Measurements from ENCODE around the gene BRS3. TPM values are rescaled to one million over a fixed set of nuclear protein-coding genes. Genes with fewer than 3 reads are reported as not detected.

Gene BRS3
- total RNA-seq, 2 experiments from 2014 or later = not detected

DNA sequence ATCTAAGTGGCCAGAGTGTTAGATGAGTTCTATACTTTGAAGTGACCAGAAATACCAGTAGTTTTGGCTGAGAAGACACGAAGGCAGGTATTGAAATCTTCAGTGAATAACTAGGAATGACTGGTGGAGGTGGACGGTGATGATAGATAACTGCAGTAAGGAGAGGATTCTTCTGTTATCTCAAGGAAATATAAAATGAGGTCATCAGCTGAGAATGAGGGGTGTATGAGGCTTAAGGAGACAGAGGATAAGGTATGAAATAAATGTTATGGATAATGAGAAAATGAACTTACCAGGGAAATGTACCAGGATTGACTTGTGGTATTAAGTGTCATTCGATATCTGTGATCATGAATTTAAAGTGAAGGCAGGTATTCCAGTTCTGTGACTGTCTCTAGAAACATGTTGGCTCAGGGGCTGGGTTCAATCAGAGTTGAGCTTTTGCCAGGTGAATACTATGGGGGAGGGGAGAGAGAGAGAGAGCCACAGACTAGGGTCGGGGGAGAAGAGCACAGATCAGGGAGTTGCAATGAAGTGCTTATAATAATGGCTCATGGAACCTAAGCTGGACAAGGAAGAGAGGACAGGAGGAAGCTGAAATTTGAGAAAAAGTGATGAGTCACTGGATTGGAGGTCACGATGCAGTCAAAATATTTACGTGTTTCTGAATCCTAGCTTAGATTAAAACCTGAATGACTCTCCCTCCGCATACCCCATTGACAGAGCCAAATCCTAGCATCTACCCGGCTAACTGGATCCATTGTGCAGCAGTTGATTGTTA lies 37.5 kb upstream of the BRS3 start:
- Histone ChIP-seq H3K9me2 (ENCODE audit: insufficient read depth, low read length) (no peaks in the 10 kb centered on the region), H3K4me2 (ENCODE audit: low read length) (no peak overlapping the region), H4K20me1 (ENCODE audit: insufficient read depth, low read length) (no peaks in the 10 kb centered on the region), H3K9me3 (ENCODE audit: low read length) (no peaks in the 10 kb centered on the region), H3K4me3 (ENCODE audit: low read depth, low read length, poor library complexity, severe bottlenecking) (no peak overlapping the region), H3K36me3 (ENCODE audit: insufficient read depth, low read length) (no peaks in the 10 kb centered on the region), H3K4me1 (ENCODE audit: insufficient read depth, low read length, poor library complexity, severe bottlenecking) (no peaks in the 10 kb centered on the region), H3K27ac (ENCODE audit: low read depth, low read length, poor library complexity, severe bottlenecking) (no peak overlapping the region), H2AFZ (ENCODE audit: low read length) (no peak overlapping the region), H3K79me2 (ENCODE audit: insufficient read depth, low read depth, low read length) (no peaks in the 10 kb centered on the region)
- POLR2A ChIA-PET = no interaction called here
- no TSS peak for BruUV-seq (replicated peaks)
- TF ChIP-seq, protein P1, sequence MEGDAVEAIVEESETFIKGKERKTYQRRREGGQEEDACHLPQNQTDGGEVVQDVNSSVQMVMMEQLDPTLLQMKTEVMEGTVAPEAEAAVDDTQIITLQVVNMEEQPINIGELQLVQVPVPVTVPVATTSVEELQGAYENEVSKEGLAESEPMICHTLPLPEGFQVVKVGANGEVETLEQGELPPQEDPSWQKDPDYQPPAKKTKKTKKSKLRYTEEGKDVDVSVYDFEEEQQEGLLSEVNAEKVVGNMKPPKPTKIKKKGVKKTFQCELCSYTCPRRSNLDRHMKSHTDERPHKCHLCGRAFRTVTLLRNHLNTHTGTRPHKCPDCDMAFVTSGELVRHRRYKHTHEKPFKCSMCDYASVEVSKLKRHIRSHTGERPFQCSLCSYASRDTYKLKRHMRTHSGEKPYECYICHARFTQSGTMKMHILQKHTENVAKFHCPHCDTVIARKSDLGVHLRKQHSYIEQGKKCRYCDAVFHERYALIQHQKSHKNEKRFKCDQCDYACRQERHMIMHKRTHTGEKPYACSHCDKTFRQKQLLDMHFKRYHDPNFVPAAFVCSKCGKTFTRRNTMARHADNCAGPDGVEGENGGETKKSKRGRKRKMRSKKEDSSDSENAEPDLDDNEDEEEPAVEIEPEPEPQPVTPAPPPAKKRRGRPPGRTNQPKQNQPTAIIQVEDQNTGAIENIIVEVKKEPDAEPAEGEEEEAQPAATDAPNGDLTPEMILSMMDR (conservative IDR thresholded peaks at IDR 0.05; ENCODE audit: low read length) = no peak
- no peak for TF ChIP-seq EZH2phosphoT487 (IDR thresholded peaks at IDR 0.05; ENCODE audit: borderline replicate concordance, low read depth, low read length)
- intact Hi-C loops (cut with micrococcal nuclease; ENCODE audit: unreplicated experiment) = no loop called here
- CTCF ChIA-PET (ENCODE audit: unreplicated experiment) = no interaction called here
- no peak for DNase-seq (ENCODE audit: low spot score)

DNA sequence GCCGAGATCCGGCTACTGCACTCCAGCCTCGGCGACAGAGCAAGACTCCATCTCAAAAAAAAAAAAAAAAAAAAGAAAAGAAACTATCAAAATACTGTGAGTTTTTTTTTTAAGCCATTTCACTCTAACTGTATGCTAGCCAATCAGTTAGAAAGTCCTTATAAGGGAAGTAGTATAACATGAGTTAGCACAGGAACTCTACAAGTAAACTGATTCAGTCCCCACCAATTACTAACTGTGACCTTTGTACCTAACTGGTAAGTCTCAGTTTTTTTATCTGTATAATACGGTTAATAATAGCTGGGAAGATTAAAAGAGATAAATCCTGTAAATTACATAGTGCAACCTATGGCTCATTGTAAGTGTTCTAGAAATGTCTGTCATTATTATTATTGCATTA lies 35.1 kb upstream of the BRS3 start:
- H3K4me2 ChIP-seq (ENCODE audit: low read length) = no peak overlapping the region
- no peak overlapping the region for H3K27ac ChIP-seq (ENCODE audit: low read depth, low read length, poor library complexity, severe bottlenecking)
- no peak overlapping the region for H3K4me3 ChIP-seq (ENCODE audit: low read depth, low read length, poor library complexity, severe bottlenecking)
- ChIA-PET CTCF (ENCODE audit: unreplicated experiment) (no interaction called here), POLR2A (no interaction called here)
- no peak for TF ChIP-seq EZH2phosphoT487 (IDR thresholded peaks at IDR 0.05; ENCODE audit: borderline replicate concordance, low read depth, low read length)
- TF ChIP-seq, protein P1 (conservative IDR thresholded peaks at IDR 0.05; ENCODE audit: low read length) = no peak
- H3K4me1 ChIP-seq (ENCODE audit: insufficient read depth, low read length, poor library complexity, severe bottlenecking) = no peaks in the 10 kb centered on the region
- intact Hi-C loops (cut with micrococcal nuclease; ENCODE audit: unreplicated experiment) = no loop called here
- no peaks in the 10 kb centered on the region for H3K79me2 ChIP-seq (ENCODE audit: insufficient read depth, low read depth, low read length)
- no peaks in the 10 kb centered on the region for H3K9me2 ChIP-seq (ENCODE audit: insufficient read depth, low read length)
- no peaks in the 10 kb centered on the region for H4K20me1 ChIP-seq (ENCODE audit: insufficient read depth, low read length)
- no TSS peak for BruUV-seq (replicated peaks)
- no peaks in the 10 kb centered on the region for H3K36me3 ChIP-seq (ENCODE audit: insufficient read depth, low read length)
- no peak overlapping the region for H2AFZ ChIP-seq (ENCODE audit: low read length)
- no peaks in the 10 kb centered on the region for H3K9me3 ChIP-seq (ENCODE audit: low read length)
- DNase-seq (ENCODE audit: low spot score) = no peak

DNA sequence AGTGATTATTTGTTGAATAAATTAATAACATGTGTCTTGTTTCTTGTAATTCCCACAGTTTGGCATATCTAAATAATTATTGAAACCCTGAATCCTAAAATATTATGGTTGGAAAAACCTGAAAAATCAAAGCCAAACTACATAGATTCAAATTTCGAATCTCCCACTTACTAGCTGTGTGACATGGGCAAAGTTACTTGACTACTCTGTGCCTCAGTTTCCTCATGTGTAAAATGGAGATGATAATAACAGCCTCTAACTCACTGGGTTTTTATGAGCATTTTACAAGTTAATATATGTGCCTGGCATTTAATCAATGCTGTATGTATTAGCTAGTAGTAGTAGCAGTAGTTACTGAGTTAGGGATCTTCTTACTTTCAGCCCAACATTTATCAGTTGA lies 34.6 kb upstream of the BRS3 start:
- BruUV-seq (replicated peaks) = no TSS peak
- intact Hi-C loops (cut with micrococcal nuclease; ENCODE audit: unreplicated experiment) = no loop called here
- Histone ChIP-seq H3K36me3 (ENCODE audit: insufficient read depth, low read length) (no peaks in the 10 kb centered on the region), H3K9me3 (ENCODE audit: low read length) (no peaks in the 10 kb centered on the region), H3K4me2 (ENCODE audit: low read length) (no peak overlapping the region), H3K27ac (ENCODE audit: low read depth, low read length, poor library complexity, severe bottlenecking) (no peak overlapping the region), H3K79me2 (ENCODE audit: insufficient read depth, low read depth, low read length) (no peaks in the 10 kb centered on the region), H3K4me1 (ENCODE audit: insufficient read depth, low read length, poor library complexity, severe bottlenecking) (no peaks in the 10 kb centered on the region), H4K20me1 (ENCODE audit: insufficient read depth, low read length) (no peaks in the 10 kb centered on the region), H3K9me2 (ENCODE audit: insufficient read depth, low read length) (no peaks in the 10 kb centered on the region), H2AFZ (ENCODE audit: low read length) (no peak overlapping the region), H3K4me3 (ENCODE audit: low read depth, low read length, poor library complexity, severe bottlenecking) (no peak overlapping the region)
- POLR2A ChIA-PET = no interaction called here
- no peak for TF ChIP-seq EZH2phosphoT487 (IDR thresholded peaks at IDR 0.05; ENCODE audit: borderline replicate concordance, low read depth, low read length)
- TF ChIP-seq, protein P1 (conservative IDR thresholded peaks at IDR 0.05; ENCODE audit: low read length) = no peak
- DNase-seq (ENCODE audit: low spot score) = no peak
- CTCF ChIA-PET (ENCODE audit: unreplicated experiment) = no interaction called here
